ENCODE data around the gene GGN. TPM values are rescaled to one million over a fixed set of nuclear protein-coding genes. Genes with fewer than 3 reads are reported as not detected.

The GGN gene
- total and polyA plus RNA-seq, 2 of the 13 experiments (the other 11 are each of a cell fraction or from before 2014, with no cell fraction given) = not detected

GRCh38 chr19:38392707-38393308 lies 5.0 kb upstream of the GGN start (continued):
- no peak for TF ChIP-seq ZNF629 (CRISPR knock-in tag; conservative IDR thresholded peaks at IDR 0.05)
- no peak for TF ChIP-seq MED13 (CRISPR knock-in tag; IDR thresholded peaks at IDR 0.05)
- TF ChIP-seq ZNF30 (CRISPR knock-in tag; IDR thresholded peaks at IDR 0.05) = no peak
- TF ChIP-seq, protein P1, sequence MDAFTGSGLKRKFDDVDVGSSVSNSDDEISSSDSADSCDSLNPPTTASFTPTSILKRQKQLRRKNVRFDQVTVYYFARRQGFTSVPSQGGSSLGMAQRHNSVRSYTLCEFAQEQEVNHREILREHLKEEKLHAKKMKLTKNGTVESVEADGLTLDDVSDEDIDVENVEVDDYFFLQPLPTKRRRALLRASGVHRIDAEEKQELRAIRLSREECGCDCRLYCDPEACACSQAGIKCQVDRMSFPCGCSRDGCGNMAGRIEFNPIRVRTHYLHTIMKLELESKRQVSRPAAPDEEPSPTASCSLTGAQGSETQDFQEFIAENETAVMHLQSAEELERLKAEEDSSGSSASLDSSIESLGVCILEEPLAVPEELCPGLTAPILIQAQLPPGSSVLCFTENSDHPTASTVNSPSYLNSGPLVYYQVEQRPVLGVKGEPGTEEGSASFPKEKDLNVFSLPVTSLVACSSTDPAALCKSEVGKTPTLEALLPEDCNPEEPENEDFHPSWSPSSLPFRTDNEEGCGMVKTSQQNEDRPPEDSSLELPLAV (CRISPR knock-in tag; conservative IDR thresholded peaks at IDR 0.05; ENCODE audit: low read depth) = no peak
- no peak for TF ChIP-seq ZFP37 (CRISPR knock-in tag; IDR thresholded peaks at IDR 0.05; ENCODE audit: borderline replicate concordance)
- TF ChIP-seq, protein P2, sequence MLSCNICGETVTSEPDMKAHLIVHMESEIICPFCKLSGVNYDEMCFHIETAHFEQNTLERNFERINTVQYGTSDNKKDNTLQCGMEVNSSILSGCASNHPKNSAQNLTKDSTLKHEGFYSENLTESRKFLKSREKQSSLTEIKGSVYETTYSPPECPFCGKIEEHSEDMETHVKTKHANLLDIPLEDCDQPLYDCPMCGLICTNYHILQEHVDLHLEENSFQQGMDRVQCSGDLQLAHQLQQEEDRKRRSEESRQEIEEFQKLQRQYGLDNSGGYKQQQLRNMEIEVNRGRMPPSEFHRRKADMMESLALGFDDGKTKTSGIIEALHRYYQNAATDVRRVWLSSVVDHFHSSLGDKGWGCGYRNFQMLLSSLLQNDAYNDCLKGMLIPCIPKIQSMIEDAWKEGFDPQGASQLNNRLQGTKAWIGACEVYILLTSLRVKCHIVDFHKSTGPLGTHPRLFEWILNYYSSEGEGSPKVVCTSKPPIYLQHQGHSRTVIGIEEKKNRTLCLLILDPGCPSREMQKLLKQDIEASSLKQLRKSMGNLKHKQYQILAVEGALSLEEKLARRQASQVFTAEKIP (CRISPR knock-in tag; IDR thresholded peaks at IDR 0.05; ENCODE audit: borderline replicate concordance) = no peak
- no peak for TF ChIP-seq SRY (CRISPR knock-in tag; IDR thresholded peaks at IDR 0.05)
- no peak for TF ChIP-seq ZNF207 (IDR thresholded peaks at IDR 0.05; ENCODE audit: borderline replicate concordance)
- TF ChIP-seq, protein P3, sequence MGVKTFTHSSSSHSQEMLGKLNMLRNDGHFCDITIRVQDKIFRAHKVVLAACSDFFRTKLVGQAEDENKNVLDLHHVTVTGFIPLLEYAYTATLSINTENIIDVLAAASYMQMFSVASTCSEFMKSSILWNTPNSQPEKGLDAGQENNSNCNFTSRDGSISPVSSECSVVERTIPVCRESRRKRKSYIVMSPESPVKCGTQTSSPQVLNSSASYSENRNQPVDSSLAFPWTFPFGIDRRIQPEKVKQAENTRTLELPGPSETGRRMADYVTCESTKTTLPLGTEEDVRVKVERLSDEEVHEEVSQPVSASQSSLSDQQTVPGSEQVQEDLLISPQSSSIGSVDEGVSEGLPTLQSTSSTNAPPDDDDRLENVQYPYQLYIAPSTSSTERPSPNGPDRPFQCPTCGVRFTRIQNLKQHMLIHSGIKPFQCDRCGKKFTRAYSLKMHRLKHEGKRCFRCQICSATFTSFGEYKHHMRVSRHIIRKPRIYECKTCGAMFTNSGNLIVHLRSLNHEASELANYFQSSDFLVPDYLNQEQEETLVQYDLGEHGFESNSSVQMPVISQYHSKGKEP (CRISPR knock-in tag; IDR thresholded peaks at IDR 0.05) = no peak
- TF ChIP-seq CCDC6 (CRISPR knock-in tag; IDR thresholded peaks at IDR 0.05) = no peak
- no peak for TF ChIP-seq PRPF4 (IDR thresholded peaks at IDR 0.05; ENCODE audit: low read depth, low read length, poor library complexity, severe bottlenecking)
- no peak for TF ChIP-seq FOXA1 (IDR thresholded peaks at IDR 0.05)
- TF ChIP-seq FOXA1 (CRISPR knock-in tag; IDR thresholded peaks at IDR 0.05) = no peak
- no peak for TF ChIP-seq TERF1 (CRISPR knock-in tag; IDR thresholded peaks at IDR 0.05)
- no peak for TF ChIP-seq ZNF768 (CRISPR knock-in tag; IDR thresholded peaks at IDR 0.05)
- no peak for TF ChIP-seq SMYD3 (CRISPR knock-in tag; IDR thresholded peaks at IDR 0.05)
- 0 out of 2 replicates have a peak, but pooled peaks have one; percentile 41 for TF ChIP-seq MAX (IDR thresholded peaks at IDR 0.05)
- TF ChIP-seq ATRX (CRISPR knock-in tag; IDR thresholded peaks at IDR 0.05; ENCODE audit: borderline replicate concordance) = no peak
- no peak for TF ChIP-seq ZNF703 (CRISPR knock-in tag; IDR thresholded peaks at IDR 0.05; ENCODE audit: borderline replicate concordance)
- TF ChIP-seq AGO2 (optimal IDR thresholded peaks at IDR 0.05; ENCODE audit: low read depth, low read length) = no peak
- no peak for TF ChIP-seq ONECUT2 (CRISPR knock-in tag; IDR thresholded peaks at IDR 0.05)
- no peak for TF ChIP-seq ZNF446 (CRISPR knock-in tag; IDR thresholded peaks at IDR 0.05)
- TF ChIP-seq ATF3 (CRISPR knock-in tag; IDR thresholded peaks at IDR 0.05) = no peak
